ENCODE data around the gene TMEM254. TPM values are rescaled to one million over a fixed set of nuclear protein-coding genes. Genes with fewer than 3 reads are reported as not detected.
"Not testable (repeated sequence)": the region's sequence is repeated elsewhere in the genome, so short reads cannot be mapped to it uniquely, and the experiment has no call there.

TMEM254 gene
- total RNA-seq, 1 donor from 2014 or later, result 46.8 TPM

DNA sequence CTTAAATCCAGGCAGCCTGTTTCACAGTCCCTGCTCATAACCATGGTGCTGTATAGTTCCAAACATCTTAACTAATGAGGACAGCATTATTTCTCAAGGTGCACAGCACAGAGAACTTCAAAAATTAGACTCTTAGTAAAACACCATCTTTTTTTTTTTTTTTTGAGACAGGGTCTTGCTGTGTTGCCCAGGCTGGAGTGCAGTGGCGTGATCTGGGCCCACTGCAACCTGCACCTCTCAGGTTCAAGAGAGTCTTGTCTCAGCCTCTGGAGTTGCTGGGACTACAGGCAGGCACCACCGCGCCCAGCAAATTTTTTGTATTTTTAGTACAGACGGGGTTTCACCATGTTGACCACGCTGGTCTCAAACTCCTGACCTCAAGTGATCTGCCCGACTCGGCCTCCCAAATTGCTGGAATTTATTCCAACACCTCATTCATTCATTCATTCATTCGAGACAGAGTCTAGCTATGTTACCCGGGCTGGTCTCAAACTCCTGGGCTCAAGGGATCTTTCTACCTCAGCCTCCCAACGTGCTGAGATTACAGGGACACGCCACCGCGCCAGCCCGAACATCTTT is 507 bp upstream of the TMEM254 start:
- ATAC-seq, result no peak

DNA sequence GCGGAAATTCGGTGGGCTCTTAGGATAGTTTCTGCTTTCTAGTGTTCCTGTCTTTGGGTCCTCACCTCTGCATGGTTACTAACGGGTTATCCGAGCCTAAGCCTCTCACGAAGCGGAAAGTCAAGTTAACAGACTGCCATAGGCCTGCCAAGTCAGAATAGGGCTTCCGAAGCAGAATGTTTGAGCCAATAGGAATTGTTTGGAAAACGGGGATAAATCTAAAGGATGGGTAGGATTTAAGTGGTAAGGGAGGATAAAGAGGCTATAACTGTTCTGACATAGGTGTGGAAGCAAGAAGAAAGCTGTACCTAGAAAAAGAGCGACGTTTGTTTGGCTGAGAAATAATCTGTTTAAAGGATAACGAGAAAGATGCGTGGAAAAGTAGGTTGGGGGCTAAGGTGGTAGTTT is 851 bp downstream of the TMEM254 start:
- ATAC-seq, result no peak

DNA sequence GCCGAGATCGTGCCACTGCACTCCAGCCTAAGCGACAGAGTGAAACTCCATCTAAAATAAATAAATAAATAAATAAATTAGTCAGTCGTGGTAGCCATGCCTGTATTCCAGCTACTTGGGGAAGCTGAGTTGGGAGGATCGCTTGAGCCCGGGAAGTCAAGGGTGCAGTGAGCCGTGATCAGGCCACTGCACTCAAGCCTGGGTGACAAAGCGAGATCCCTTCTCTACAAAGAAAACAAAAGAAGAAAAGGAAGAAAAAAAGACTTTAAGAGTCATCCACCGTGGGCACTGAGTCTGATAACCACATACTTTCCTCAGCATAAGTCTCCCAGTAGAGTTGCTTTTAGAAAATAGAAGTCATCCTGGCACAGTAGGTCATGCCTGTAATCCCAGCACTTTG is 2.6 kb downstream of the TMEM254 start:
- no peak for ATAC-seq

DNA sequence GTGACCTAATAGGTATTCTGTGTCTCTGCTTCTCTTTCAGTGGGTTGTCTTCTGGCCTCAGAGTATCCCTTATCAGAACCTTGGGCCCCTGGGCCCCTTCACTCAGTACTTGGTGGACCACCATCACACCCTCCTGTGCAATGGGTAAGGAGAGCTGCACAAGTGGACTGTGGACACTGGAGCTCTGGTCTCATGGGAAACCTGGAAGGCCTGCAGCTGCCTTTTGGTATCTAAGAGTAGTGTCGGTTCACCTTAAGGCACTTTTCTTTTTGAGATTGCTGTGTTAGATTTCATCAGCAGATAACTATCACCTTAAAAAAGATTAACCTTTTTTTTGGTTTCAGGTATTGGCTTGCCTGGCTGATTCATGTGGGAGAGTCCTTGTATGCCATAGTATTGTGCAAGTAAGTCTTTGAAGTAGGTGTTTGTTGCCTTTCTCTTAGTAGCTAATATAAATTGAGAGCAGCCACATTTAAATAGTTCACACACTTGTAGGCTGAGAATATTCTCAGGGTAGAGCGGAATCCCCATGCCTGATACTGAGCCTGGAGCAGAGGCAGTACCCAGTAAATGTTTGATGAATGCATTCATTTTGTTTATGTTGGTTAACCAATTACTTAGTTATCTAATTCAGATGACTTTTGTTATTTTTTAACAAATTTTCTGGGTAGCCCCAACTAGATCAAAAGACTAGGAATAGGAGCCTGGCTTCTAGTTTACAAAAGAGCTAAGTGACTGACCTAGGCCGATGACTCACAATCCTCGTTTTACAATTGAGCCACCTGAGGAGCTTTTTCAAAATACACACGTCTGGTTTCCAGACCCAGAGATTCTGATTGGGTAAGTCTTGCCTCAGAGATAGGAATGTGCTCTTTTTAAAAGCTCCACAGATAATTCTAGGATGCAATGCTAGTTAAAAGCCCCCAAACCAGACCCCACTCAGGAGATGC is 3.6 kb downstream of the TMEM254 start:
- ATAC-seq, result peak; percentile 60

DNA sequence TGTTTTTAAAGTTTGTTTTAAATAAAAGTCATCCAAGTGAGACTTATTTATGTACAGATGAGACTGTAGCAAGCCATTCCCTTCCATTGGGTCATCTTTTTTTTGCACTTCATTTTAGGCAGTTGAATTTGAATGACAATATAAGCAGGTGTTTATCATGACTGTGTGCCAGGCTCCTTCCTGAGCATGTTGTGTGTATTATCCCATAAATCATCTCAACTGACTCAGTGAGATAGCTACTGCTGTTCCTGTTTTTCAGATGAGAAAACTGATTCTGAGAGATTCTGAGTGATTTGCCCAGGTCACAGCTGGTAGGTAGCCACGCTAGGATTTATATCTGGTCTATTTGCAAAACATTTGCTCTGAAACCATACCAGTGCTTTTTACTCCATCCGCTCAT is 11.7 kb downstream of the TMEM254 start:
- ATAC-seq, result no peak

DNA sequence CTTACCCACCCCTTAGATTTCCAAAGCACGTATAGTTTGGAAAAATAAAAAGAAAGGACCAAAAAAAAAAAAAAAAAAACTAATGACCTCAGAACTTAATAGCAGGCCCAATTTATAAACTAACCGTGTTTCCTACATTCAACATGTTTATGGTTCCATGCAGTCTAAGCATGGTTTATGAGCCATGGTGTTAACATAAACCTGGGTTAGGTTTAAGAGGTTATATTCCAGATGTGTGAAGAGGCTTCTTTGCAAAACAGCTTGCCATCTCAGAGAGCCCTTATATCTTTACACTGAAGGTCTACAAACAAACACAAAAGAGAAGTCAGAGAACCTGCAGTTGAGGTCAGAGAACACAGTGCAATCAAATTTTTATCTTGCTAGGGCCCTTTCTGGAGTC is 15.8 kb downstream of the TMEM254 start:
- no peak for ATAC-seq

DNA sequence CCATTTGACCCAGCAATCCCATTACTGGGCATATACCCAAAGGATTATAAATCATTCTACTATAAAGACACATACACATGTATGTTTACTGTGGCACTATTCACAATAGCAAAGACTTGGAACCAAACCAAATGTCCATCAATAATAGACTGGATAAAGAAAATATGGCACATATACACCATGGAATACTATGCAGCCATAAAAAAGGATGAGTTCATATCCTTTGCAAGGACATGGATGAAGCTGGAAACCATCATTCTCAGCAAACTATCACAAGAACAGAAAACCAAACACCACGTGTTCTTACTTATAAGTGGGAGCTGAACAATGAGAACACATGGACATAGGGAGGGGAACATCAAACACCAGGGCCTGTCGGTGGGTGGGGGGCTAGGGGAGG is 19.8 kb downstream of the TMEM254 start:
- ATAC-seq, result not testable (repeated sequence)

DNA sequence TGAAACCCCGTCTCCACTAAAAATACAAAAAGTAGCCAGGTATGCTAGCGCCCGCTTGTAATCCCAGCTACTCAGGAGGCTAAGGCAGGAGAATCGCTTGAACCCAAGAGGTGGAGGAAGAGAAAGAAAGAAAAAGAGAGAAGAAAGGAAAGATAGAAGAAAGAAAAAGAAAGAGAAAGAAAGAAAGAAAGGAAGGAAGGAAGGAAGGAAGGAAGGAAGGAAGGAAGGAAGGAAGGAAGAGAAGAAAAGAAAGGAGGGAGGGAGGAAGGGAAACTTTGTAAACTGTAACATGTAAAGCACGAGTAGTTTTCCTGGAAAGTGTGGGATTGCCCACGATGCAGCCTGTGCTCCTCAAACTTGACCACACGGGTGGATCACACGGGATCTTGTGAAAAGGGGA is 20.8 kb downstream of the TMEM254 start:
- not testable (repeated sequence) for ATAC-seq

DNA sequence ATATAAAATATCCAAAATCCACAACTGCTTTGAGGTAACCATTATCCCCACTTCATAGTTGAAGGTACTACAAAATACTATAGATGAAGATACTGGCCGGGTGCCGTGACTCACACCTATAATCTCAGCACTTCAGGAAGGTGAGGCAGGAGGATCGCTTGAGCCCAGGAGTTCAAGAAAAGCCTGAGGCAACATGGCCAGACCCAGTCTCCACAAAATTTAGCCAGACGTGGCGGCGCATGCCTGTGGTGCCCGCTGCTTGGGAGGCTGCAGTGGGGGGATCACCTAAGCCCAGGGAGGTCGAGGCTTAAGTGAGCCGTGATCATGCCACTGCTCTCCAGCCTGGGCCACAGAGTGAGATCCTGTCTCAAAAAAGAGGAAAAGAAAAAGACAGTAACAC is 21.7 kb downstream of the TMEM254 start:
- peak; percentile 45 for ATAC-seq

DNA sequence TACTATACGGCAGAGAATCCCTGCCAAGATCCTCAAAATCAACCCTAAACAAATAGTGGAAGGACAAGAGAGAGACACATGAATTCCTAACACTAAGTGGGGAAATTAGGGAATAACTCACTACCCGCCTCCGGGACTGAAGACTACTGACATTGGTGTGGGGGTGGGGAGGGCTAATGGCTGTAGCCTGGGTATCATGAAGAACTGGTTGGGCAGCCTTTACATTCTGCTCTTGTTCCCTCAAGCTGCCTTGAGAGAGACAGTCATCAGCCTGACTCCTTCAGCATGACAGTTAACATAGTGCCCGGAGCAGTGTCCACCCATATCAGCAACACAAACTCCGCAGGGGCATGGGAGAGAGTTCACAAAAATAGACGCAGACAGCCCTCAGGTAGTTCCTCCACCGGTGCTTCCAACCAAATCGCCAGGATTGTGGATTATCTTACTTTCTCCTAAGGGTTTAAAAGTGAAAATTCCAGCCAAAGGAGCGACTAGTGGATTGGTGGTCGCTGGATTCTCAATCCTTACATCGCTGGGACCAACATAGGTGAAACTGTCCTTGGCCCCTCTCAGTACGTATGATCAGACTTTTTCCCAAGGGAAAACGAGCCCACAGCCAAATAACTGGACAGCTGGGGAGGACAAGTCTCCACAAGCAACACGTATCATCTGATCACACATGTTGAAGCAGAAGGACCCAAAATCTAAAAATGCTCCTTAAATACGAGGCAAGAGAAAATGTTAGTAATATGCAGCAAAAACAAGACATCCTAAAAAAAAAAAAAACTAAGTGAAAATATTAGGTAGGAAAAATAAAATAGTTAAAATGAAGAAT is 22.6 kb downstream of the TMEM254 start:
- ATAC-seq, result peak; percentile 92

DNA sequence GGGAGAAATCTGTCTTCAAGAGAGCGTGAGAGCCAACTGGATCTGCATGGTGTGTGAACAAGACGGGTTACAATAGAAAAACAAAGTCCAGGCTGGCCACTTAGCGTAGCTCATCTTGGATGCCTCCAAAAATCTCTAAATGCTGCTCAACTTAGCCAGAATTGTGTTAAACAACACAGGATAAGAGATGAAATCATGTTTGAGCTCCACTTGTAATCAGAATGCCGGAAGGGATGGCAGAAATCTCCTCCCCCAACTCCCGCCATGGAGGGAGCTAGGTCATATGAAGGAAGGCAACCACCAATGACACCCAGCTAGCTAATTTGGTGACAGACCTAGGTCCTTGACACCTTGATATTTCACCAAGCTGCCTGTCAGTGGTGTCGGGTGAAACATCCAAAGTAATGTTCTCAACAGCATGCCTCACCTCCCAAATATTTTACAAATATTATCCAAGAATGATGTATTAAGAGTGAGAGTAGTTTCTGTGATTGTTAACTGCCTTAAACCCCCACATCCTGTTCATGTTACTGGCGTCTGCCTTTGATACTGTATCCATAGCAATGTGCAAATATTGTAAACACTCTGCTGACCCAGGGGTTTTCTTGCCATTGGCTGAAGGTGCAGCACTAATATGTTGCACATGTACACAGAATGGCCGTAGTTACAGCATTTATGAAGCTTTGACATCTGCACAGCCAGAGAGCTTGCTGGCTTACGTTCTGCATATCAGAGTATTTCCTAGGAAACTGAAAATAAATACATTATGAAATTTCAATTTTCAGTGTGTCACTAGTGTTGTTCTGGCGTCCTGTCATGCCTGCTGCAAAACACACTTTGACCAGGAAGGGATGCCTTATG is 25.8 kb downstream of the TMEM254 start:
- no peak for ATAC-seq

DNA sequence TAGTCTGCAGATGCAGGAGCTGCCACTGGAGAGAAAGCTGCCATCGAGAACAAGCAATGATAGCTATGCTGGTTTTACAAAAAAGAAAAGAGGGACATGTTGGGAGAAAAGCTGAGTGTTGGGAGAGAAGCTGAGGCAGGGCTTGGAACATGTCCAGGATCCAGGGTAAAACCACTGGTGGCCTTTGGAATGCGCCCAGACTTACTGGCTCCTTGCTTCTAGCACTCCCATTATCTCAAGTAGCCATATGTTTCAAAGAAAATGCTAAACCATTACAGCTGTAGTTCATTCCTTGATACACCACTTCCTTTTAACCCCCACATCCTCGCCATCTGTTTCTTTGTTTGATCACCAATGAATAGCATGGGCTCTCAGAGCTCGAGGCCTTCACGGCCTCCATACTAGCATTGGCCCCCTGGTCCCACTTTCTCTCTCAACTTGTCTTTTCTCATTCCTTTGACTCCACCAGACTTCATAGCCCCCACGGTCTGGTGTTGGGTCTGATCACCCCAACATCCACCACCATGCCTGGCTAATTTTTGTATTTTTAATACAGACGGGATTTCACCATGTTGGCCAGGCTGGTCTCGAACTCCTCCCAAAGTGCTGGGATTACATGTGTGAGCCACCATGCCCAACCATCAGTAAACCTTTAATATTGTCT is 30.2 kb downstream of the TMEM254 start:
- ATAC-seq, result no peak

DNA sequence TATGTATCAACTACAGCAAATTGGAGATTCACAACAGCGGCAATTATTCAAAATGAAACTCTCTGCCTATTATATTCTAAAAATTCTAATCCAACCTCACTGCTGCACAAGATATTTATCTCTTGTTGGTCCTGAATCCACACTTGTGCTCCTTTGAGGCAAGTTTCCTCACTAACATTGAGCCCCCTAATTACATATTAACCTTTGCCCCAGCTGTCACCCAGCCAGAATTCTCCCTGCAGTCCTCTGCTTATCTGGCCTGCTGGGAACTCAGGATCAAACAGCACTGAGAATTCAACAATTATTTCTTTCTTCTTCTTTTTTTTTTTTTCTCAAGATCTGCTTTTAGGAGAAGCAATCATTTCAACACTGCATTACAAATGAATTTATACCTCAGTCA is 32.5 kb downstream of the TMEM254 start:
- ATAC-seq, result no peak

DNA sequence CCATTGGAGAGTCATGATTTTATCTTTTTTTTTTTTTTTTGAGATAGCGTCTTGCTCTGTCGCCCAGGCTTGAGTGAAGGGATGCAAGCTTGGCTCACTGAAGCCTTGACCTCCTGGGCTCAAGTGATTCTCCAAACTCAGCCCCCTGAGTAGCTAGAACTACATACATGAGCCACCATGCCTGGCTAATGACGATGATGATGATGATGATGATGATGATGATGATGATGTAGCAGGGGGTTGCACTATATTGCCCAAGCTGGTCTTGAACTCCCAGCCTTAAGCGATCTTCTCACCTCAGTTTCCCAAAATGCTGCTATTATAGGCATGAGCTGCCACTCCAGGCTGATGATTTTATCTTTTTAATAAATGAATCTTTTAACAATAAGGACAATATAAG is 40.2 kb downstream of the TMEM254 start:
- ATAC-seq, result no peak

DNA sequence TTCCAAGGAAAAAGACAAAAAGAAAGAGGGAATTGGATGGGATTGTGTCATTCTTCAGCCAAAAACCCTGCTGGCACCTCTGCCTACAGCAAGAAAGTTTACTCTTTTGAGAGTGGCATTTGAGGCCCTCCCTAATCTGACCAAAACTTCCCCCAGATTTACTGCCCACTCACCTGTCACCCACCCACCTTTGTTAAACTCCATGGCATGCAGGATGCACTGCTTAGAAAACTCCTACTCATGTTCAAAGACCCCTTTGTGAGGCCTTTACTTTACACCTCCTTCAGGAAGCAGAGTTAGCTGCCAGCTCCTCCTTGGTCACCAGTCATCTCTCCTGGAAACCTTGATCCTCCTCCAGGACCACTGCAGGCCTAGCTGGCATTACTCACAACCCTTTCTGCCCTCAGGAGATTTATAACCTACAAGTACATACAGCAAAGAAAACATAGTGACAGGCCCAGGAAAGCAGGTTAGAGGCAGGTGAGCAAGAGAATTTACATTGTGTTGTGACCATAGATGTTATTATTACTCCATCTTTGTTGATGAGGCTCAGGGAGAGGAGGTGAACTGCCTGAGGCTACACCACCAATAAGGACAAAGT is 43.7 kb downstream of the TMEM254 start:
- peak; percentile 25 for ATAC-seq

DNA sequence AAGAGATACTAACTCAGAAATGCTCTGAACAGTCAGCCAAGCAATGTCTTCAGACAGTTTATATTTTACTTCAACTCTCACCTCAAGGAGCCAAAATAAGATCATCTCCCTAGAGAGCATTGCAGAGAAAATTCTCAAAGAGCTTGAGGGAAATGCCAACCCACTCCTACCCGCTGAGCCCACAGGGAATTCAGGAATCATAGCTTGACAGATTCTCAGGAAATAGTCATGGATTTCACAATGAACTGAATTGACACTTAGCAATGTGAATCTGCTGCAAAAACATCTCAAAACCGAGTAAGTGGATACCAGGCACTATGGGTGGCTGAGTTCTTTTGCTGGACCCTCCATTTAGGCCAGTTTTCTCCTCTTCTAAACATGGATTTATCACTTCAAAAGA is 44.3 kb downstream of the TMEM254 start:
- ATAC-seq, result no peak

DNA sequence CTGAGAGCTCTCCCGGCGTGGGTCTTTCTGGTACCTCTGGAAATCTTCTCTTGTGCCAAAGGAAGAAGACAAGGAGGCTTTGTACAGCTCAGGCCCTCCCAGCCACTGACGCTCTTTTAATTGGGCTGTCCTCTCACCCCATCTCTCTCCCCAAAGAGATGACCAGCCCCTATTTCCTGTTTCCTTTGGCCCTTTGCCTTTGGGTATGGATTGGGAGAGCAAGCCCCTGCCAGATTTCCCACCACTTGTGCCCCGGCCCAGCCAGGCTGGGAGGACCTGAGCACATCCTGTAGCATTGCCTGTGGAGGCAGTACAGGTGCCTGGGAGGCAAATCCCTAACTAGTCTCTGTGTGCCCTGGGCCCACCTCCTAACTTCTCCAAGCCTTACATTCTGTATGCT is 48.4 kb downstream of the TMEM254 start:
- ATAC-seq, result no peak

DNA sequence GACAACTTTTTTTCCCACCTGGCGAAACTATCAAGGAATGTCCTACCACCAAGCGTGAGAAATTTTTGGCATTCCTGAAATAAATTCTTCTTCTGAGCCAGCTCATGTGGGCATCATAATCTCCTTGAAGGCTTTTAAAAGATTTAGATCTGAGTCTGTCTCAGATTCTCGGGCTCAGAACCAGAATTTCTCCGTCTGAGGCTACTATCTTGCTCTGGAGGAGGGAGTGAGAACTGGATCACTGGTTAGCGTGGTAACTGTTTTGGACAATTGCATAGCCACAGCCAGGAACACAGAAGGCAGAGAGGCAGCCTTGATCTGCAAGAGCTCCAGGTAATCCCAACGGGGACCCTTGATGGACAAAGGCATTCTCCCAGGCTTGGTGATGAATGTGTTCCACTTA is 53.0 kb downstream of the TMEM254 start:
- no peak for ATAC-seq

DNA sequence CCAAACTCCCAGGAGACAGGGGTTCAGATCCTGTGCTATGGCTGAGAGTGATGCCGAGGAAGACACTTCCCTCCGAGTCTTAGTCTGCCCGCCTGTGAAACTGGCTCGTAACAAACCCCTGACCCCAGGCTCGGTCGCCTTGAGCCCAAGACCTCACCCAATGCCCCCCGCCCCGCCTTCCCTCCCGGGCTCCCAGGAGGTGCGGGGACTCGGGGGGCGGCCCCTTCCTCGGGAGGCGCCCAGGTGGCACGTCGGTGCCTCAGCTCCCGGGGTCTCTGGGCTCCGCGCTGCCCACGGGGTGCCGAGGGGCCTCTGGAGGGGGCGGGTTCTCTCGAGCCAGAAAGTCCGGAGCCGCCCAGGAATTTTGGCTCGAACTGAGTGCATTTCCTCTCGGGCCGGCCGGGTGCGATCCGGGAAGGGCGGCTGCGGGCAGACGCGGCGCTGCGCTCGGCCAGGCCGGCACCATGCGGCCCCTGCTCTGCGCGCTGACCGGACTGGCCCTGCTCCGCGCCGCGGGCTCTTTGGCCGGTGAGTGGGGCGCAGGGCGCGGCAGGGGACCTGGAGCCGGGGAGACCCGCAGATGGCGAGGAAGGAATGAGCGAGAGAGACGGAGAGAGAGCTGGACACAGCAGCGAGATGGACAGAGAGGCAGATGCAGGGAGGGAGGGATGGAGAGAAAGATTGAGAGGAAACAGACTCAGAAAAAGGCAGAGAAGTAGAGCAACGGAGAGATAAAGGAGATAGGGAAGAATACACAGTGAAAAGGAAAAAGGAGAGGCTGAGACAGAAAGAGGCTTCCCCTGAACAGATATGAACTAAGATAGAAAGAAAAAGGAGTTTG is 54.1 kb downstream of the TMEM254 start, which contains the start of gene PLAC9:
TSS of gene PLAC9 (plus strand) at position 432 of the 841 bp plus-strand sequence. CDS start at position 465, 33 bp downstream.
- peak; percentile 57 for ATAC-seq

DNA sequence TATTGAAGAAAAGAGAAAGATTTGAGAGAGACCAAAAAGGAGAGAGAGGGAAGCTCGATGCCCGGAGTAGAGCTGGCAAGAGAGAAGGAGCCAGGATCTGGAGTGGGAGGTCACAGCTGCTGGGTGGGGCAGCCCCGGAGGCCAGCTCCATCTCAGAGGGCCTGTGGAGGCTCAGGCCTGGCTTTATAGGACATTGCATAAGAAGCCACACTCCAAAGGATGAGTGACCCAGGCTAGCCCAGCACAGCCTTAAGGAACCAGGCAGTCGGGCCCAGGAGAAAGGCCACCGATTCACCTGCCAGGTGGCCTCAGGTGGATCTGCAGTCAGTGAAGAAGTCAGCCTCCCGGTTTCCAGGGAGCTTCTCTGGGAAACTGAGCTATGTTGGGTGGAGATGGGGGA is 54.7 kb downstream of the TMEM254 start:
- ATAC-seq, result peak; percentile 39

Data from esophagus mucosa (tissue), 1 donor.